ENCODE data around the gene CD44. TPM values are rescaled to one million over a fixed set of nuclear protein-coding genes. Genes with fewer than 3 reads are reported as not detected.
A peak's percentile ranks its signal among the peaks of the same experiment; 100 is the strongest.

Gene CD44
- total RNA-seq, 1 donor from 2014 or later = 319 TPM

DNA sequence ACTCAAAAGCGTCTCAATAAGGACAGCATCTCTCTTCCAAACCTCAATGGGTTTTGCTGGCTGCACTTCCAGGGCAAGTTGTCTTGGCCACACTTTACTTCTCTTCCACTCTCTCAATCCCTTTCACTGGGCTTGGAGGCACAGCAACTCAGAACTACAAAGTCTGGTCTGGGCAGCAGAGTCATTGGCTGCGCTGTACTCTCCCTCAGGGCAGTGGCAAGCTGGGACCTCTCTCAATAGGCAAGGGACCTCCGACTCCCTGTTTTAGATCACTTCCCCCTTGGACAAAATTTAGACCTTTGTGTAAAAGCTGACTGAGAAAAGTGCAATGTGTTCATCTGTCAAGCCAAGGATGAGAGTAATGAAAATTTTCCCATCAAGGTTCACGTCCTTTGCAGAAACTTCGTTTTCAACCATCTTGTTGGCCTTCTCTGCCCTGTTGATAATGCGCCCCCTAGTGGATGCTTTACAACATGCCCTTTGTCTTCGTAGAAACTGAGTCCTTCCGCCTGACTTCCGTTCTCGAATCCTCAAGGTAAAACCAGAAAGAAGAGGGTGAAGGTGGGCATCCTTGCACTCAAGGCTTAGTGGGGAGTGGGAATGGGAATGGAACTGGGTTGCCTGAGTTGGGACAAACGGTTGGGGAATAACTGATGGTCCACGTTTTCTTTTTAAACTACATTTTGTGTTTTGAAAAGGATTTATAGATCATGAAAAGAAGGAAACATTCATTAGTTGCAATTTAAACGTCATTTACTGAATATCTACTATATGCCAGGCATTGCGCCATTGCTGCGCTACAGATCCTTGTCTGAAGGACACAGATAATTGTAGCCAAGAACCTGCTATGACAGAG, 99.1 kb downstream of the CD44 start:
- DNase-seq = peak; percentile 19

- DNase-seq = no peak
These were observed 99.9 kb downstream of the CD44 start for GRCh38 chr11:35238882-35239281.

DNA sequence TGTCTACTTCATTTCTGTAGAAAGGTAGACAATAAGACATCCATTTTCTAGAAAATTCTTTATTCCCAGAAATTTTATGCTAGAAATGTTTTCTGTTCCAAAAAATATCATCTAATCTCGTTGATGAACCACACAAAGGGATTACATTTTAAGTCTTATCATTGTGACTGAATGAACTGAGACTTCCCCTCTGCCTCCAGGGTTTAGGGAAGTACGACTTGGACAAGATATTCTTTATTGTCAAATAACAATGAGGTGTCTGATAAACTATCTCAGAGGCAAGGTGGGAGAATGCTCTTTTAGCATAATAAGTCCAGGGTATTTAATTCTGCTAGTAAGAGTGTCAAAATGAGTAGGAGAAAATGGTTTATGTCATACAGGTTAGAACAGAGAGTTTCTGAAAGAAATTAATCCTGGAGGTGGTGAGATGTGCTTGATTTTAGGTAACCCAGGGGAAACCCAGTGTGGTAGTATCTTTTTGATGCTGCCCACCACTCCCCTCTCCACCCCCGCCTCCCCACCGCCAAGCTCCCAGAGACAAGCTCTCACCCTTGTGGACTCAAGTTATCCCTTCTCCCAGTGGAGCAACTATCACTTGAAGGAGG, 100.6 kb downstream of the CD44 start:
- no peak for DNase-seq

- DNase-seq = no peak
These were observed 102.1 kb downstream of the CD44 start for GRCh38 chr11:35241083-35241482.

DNA sequence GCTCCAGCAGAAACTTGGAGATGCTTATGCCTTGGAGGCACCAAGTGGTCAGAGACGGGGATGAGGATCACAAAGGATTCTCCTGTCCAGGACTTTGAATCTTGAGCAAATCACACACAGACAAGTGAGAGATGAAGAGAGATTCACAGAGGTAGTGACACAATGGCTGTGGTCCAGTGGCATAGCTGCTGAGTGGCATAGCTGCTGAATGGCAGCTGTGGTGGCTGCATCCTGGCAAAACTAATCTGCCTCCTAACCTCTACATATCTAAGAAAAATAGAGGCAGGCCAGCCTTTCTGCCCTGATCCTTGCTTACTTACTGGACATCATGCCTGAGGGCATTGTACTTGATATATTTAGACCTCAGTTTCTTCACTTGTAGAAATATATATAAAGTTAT, 102.6 kb downstream of the CD44 start:
- no peak for DNase-seq

GRCh38 chr11:35242412-35243242, 103.7 kb downstream of the CD44 start:
- DNase-seq = no peak

DNA sequence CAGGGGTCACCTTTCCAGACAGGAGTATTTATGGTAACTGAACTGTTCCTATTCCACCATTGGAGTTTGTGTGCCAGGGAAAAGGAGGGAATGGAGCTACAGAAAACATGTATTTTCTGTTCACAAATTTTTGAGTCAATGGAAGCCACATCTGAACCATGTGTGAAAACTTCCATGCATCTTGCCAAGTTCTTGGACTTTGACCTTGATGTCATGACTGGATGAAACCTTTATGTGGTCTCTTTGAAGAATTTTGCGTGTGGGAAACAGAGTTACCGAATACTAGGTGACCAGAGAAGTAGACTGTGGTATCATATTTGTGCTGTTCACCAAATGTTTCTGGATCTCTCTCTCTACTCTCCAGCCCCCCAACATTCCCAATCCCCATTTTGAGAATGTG, 104.8 kb downstream of the CD44 start:
- no peak for DNase-seq

GRCh38 chr11:35245056-35245455, 106.1 kb downstream of the CD44 start:
- DNase-seq = no peak

DNA sequence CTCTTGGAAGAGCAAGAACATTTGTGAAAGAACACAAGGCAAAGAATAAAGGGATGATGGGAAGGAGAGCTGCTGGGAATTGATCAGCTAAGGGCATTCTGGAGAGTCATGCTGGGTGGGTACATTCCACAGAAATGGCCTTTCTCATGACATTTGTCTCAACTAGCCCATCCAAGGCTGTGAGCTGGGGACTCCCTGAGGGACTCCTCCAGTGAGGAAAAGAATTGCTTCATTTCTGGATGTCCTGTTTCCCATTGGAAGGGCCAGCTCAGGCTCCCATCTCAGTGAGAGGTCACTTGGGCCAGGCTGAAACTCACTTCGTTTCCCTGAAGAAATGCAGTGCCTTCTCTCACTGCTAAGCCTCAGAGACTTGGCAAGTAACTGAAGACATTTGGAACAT, 106.8 kb downstream of the CD44 start:
- DNase-seq = no peak

DNA sequence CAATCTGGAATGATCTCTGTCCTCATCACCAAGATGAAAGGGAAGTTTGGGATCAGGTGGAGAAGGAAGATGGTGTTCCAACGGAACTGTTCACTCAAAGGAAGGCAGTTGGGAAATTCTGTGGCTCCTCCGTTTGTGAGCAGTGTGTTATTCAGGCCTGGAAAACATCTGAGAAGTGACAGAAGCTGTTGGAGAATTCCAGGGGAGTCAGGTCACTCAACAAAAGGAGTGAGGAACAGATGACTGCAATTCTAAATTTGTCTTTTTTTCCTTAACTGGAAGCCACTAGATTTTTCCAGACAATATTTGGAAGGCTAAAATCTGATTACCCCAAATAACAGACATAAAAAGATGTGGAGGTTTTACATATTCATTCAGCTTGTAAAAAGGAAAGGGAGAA, 107.8 kb downstream of the CD44 start:
- peak; percentile 60 for DNase-seq

GRCh38 chr11:35247428-35247827, 108.5 kb downstream of the CD44 start:
- DNase-seq = no peak

GRCh38 chr11:35247863-35248262, 108.9 kb downstream of the CD44 start:
- DNase-seq = no peak

- no peak for DNase-seq
These were observed 109.8 kb downstream of the CD44 start for GRCh38 chr11:35248558-35249323.

GRCh38 chr11:35250192-35250591, 111.2 kb downstream of the CD44 start:
- no peak for DNase-seq

DNA sequence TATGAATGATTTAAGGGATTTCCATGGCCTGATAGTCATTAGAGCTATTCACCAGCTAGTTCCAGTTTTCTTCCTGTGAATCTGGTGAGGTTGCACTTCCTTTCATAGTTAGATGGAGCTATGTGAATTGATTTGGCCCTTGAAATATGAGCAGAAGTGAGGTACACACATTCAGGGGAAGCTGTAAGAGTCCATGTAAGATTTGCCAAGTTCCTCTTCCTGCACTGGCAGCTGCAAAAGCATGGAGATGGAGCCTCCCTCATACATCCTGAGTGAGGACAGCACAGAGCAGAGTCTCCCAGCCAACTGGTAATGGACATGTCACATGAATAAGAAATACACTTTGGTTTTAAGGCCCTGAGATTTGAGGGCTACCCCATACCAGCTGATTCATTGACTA, 111.7 kb downstream of the CD44 start:
- DNase-seq = no peak

- no peak for DNase-seq
These were observed 114.3 kb downstream of the CD44 start for GRCh38 chr11:35253237-35253636.

DNA sequence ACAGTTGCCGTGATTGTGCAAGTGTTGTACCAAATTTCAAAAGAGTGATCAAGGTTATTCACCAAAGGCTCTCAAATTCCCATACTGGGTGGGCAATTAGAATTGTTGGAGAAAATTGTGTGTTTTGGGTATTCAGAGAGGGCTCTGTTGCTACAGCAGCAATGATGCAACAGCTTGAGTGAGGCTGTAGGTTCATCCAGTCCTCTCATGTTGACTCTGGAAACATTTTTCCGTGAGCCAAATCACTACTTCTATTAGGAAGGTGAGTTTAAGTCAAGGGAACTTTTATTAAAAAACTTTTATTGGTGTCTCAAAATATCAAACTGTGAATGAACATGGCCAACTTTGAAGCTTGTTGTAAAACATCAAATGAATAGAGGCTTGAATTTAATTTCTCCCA, 116.5 kb downstream of the CD44 start:
- no peak for DNase-seq

GRCh38 chr11:35256296-35256695, 117.3 kb downstream of the CD44 start:
- DNase-seq = no peak

DNA sequence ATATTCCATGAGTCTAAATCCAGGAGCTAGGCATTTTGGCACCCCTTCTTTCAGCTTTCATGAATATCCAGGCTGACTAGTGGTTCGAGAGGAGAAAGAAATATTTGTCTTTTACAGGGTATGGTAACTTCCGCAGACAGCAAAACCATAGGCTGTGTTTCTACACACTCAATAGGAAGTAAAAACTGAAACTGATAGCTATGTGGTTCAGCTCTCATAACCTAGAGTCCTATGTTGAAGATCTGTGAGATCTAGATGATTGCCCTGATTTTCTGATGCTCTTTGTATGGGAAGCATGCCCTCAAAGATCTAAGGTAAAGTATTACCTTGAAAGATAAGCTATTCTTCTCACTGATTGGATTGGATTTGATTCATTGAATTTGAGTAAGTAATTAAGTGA, 118.3 kb downstream of the CD44 start:
- DNase-seq = no peak

- DNase-seq = no peak
These were observed 120.6 kb downstream of the CD44 start for GRCh38 chr11:35259529-35259928.

GRCh38 chr11:35260342-35260985, 121.5 kb downstream of the CD44 start:
- DNase-seq = no peak

- DNase-seq = no peak
These were observed 122.2 kb downstream of the CD44 start for GRCh38 chr11:35261197-35261596.
